Measurements from ENCODE around the gene PTH1R.

DNA sequence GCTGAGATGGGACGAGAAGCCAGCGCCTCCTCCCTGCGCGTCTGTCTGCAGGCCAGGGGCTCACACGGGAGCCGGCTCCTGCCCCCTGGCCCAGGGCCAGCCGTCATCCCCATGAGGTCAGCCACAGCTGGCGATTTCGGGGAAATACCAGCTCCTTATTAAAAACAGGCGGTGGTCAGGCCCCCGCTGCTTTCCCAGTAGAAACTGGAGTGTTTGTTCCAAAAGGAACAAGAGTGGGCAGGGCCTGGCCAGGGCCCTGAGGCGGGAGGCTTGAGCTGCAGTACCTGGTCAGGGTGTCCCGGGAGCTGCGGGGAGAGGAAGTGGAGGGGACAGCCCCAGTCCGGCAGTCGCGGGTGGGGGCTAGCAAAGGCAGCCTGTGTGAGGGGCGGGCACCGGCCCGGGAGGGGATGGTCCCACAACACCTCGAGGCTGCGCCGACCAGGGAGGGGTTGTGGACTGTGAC lies 32.1 kb upstream of the PTH1R start:
- TF ChIP-seq, protein P1, sequence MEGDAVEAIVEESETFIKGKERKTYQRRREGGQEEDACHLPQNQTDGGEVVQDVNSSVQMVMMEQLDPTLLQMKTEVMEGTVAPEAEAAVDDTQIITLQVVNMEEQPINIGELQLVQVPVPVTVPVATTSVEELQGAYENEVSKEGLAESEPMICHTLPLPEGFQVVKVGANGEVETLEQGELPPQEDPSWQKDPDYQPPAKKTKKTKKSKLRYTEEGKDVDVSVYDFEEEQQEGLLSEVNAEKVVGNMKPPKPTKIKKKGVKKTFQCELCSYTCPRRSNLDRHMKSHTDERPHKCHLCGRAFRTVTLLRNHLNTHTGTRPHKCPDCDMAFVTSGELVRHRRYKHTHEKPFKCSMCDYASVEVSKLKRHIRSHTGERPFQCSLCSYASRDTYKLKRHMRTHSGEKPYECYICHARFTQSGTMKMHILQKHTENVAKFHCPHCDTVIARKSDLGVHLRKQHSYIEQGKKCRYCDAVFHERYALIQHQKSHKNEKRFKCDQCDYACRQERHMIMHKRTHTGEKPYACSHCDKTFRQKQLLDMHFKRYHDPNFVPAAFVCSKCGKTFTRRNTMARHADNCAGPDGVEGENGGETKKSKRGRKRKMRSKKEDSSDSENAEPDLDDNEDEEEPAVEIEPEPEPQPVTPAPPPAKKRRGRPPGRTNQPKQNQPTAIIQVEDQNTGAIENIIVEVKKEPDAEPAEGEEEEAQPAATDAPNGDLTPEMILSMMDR (IDR thresholded peaks at IDR 0.05; ENCODE audit: borderline replicate concordance, extremely low read depth, low read length, poor library complexity, severe bottlenecking) = no peak
- no peak for TF ChIP-seq EZH2 (IDR thresholded peaks at IDR 0.05; ENCODE audit: borderline replicate concordance, low read depth, low read length, severe bottlenecking)
